Esophagus (tissue), 2 donors: ENCODE results near the gene LCE3C. TPM values are rescaled to one million over a fixed set of nuclear protein-coding genes. Genes with fewer than 3 reads are reported as not detected.

Source experiments
- polyA plus RNA-seq, 2 donors: library from polyadenylated mRNA; stranded (reverse); fragments of 200-250 nt; gene quantifications; one replicate each; pipeline ENCODE4 v1.2.3, GENCODE V29; 2013
- donor health status: healthy with polysubstance abuse.
- donor health status: Bipolar disorder and iron deficiency.

LCE3C gene
- polyA plus RNA-seq, 2 donors: not detected

Other genes starting within 250 kb of the LCE3C start
- under 1 TPM; 0.04 to 0.10 TPM for gene FLG2, start 240.2 kb upstream of the LCE3C start, polyA plus RNA-seq
- gene CRNN, start 186.0 kb upstream of the LCE3C start, polyA plus RNA-seq: 1,000 to 10,000 TPM; 4,198 to 5,125 TPM
- under 1 TPM in 1 of 2 donors, not detected in 1; 0.18 TPM for gene LCE5A, start 89.4 kb upstream of the LCE3C start, polyA plus RNA-seq
- 1,000 to 10,000 TPM in 1 of 2 donors, 100 to 1,000 TPM in 1; 659 to 3,090 TPM for gene CRCT1, start 85.8 kb upstream of the LCE3C start, polyA plus RNA-seq
- 100 to 1,000 TPM in 1 of 2 donors, 1 to 10 TPM in 1; 5.0 to 110 TPM for gene LCE3E, start 33.5 kb upstream of the LCE3C start, polyA plus RNA-seq
- 100 to 1,000 TPM in 1 of 2 donors, 1 to 10 TPM in 1; 3.6 to 546 TPM for gene LCE3D, start 19.7 kb upstream of the LCE3C start, polyA plus RNA-seq
- gene LCE3B, start 13.6 kb downstream of the LCE3C start, polyA plus RNA-seq: not detected
- gene LCE3A, start 22.9 kb downstream of the LCE3C start, polyA plus RNA-seq: not detected
- gene LCE2D, start 63.1 kb downstream of the LCE3C start, polyA plus RNA-seq: not detected
- gene LCE2C, start 75.0 kb downstream of the LCE3C start, polyA plus RNA-seq: not detected
- gene LCE2B, start 85.9 kb downstream of the LCE3C start, polyA plus RNA-seq: not detected
- not detected for gene LCE2A, start 98.1 kb downstream of the LCE3C start, polyA plus RNA-seq
- gene LCE4A, start 107.9 kb downstream of the LCE3C start, polyA plus RNA-seq: not detected
- 10 to 100 TPM in 1 of 2 donors, under 1 TPM in 1; 0.44 to 23.9 TPM for gene KPRP, start 157.8 kb downstream of the LCE3C start, polyA plus RNA-seq
- gene LCE1F, start 174.9 kb downstream of the LCE3C start, polyA plus RNA-seq: not detected
- under 1 TPM in 1 of 2 donors, not detected in 1; 0.04 TPM for gene LCE1E, start 186.0 kb downstream of the LCE3C start, polyA plus RNA-seq
- gene LCE1D, start 196.5 kb downstream of the LCE3C start, polyA plus RNA-seq: not detected
- under 1 TPM in 1 of 2 donors, not detected in 1; 0.32 TPM for gene LCE1C, start 206.4 kb downstream of the LCE3C start, polyA plus RNA-seq
- not detected for gene LCE1B, start 211.7 kb downstream of the LCE3C start, polyA plus RNA-seq
- gene LCE1A, start 227.2 kb downstream of the LCE3C start, polyA plus RNA-seq: not detected
- gene LCE6A, start 242.6 kb downstream of the LCE3C start, polyA plus RNA-seq: not detected